ENCODE measurements around the gene POLRMT.

POLRMT gene

GRCh38 chr19:591099-591958, 42.0 kb downstream of the POLRMT start:
- no peak for TF ChIP-seq CTCF (IDR thresholded peaks at IDR 0.05; ENCODE audit: unreplicated experiment in 3 of 3)
- peak overlapping the region; percentile 69 to 72 (median 71) for H3K4me3 Mint-ChIP-seq
- H3K27ac Mint-ChIP-seq = no peak overlapping the region

GRCh38 chr19:590750-591098, 42.6 kb downstream of the POLRMT start:
- Mint-ChIP-seq H3K4me3 (no peak overlapping the region), H3K27ac (no peak overlapping the region), H3K9me3 (no peaks in the 10 kb centered on the region), H3K4me1 (no peaks in the 10 kb centered on the region), H3K36me3 (ENCODE audit: low read depth) (no peaks in the 10 kb centered on the region), H3K27me3 (ENCODE audit: low read depth) (peaks cover 64% of the 10 kb centered on the region)
- no peak for TF ChIP-seq CTCF (IDR thresholded peaks at IDR 0.05; ENCODE audit: unreplicated experiment in 3 of 3)

More at GRCh38 chr19:591099-591958, 42.0 kb downstream of the POLRMT start:
- H3K36me3 Mint-ChIP-seq (ENCODE audit: low read depth) = no peaks in the 10 kb centered on the region
- H3K9me3 Mint-ChIP-seq = no peaks in the 10 kb centered on the region
- H3K4me1 Mint-ChIP-seq = no peaks in the 10 kb centered on the region
- H3K27me3 Mint-ChIP-seq (ENCODE audit: low read depth) = peaks cover 60% of the 10 kb centered on the region

GRCh38 chr19:590396-590745, 43.0 kb downstream of the POLRMT start:
- no peaks in the 10 kb centered on the region for H3K9me3 Mint-ChIP-seq
- TF ChIP-seq CTCF (IDR thresholded peaks at IDR 0.05; ENCODE audit: unreplicated experiment in 3 of 3) = no peak
- no peaks in the 10 kb centered on the region for H3K4me1 Mint-ChIP-seq
- H3K27ac Mint-ChIP-seq = no peak overlapping the region
- H3K27me3 Mint-ChIP-seq (ENCODE audit: low read depth) = peaks cover 63% of the 10 kb centered on the region
- no peaks in the 10 kb centered on the region for H3K36me3 Mint-ChIP-seq (ENCODE audit: low read depth)
- no peak overlapping the region for H3K4me3 Mint-ChIP-seq

GRCh38 chr19:589693-590395, 43.5 kb downstream of the POLRMT start, which contains the start of gene HCN2:
TSS of gene HCN2 (plus strand) at chr19:589881. CDS start at chr19:589946, 65 bp downstream.
- H3K27me3 Mint-ChIP-seq (ENCODE audit: low read depth) = peaks cover 58% of the 10 kb centered on the region
- no peaks in the 10 kb centered on the region for H3K4me1 Mint-ChIP-seq
- TF ChIP-seq CTCF (IDR thresholded peaks at IDR 0.05; ENCODE audit: unreplicated experiment in 3 of 3) = no peak
- H3K4me3 Mint-ChIP-seq = peak within 1 kb of the TSS; percentile 26 to 53 (median 42)
- no peaks in the 10 kb centered on the region for H3K9me3 Mint-ChIP-seq
- no peak within 1 kb of the TSS for H3K27ac Mint-ChIP-seq
- H3K36me3 Mint-ChIP-seq (ENCODE audit: low read depth) = no peaks in the 10 kb centered on the region

GRCh38 chr19:588741-589692, 44.3 kb downstream of the POLRMT start:
- TF ChIP-seq CTCF (IDR thresholded peaks at IDR 0.05; ENCODE audit: unreplicated experiment in 3 of 3) = no peak
- peak overlapping the region; percentile 42 to 53 (median 44) for H3K4me3 Mint-ChIP-seq
- H3K9me3 Mint-ChIP-seq = no peaks in the 10 kb centered on the region
- H3K27ac Mint-ChIP-seq = no peak overlapping the region
- no peaks in the 10 kb centered on the region for H3K36me3 Mint-ChIP-seq (ENCODE audit: low read depth)
- peaks cover 50% of the 10 kb centered on the region for H3K27me3 Mint-ChIP-seq (ENCODE audit: low read depth)
- H3K4me1 Mint-ChIP-seq = no peaks in the 10 kb centered on the region

All from nephron (organoid).